DOHH2 (cell line): Measurements from ENCODE around the gene OR2A25.

Source experiments
- H3F3A ChIP-seq: fragments of 200-600 bp; sonication (generic), shearing (Covaris generic); 2 replicates; pipeline ENCODE4 v1.6.0; 2016; ENCODE audit warnings: antibody characterized with exemption, mild to moderate bottlenecking; ENCODE audit not compliant: control insufficient read depth, insufficient read depth
- H3K27ac ChIP-seq: fragments of 200-600 bp; sonication (generic); 2 replicates; pipeline ENCODE4 v1.5.1; 2014; ENCODE audit warnings: low read depth, mild to moderate bottlenecking, low read length, moderate library complexity
- H3K27me3 ChIP-seq: fragments of 200-600 bp; sonication (generic); 2 replicates; pipeline ENCODE4 v1.6.1; 2014; ENCODE audit warnings: mild to moderate bottlenecking, low read length, mixed read lengths; ENCODE audit not compliant: control insufficient read depth
- H3K36me3 ChIP-seq: fragments of 200-600 bp; sonication (generic); 2 replicates; pipeline ENCODE4 v1.6.1; 2014; ENCODE audit warnings: mild to moderate bottlenecking, low read length, moderate library complexity, mixed read lengths; ENCODE audit not compliant: control insufficient read depth
- H3K4me1 ChIP-seq: fragments of 200-600 bp; sonication (generic); 2 replicates; pipeline ENCODE4 v1.6.1; 2014; ENCODE audit warnings: mild to moderate bottlenecking, low read length, mixed read lengths; ENCODE audit not compliant: control insufficient read depth
- H3K4me2 ChIP-seq: fragments of 200-600 bp; sonication (generic); 2 replicates; pipeline ENCODE4 v1.6.0; 2014; ENCODE audit warnings: mild to moderate bottlenecking, low read length, moderate library complexity
- H3K4me3 ChIP-seq: fragments of 200-600 bp; sonication (generic); 2 replicates; pipeline ENCODE4 v1.5.1; 2014; ENCODE audit warnings: mild to moderate bottlenecking, low read length, mixed read lengths
- H3K79me2 ChIP-seq: fragments of 200-600 bp; sonication (generic); 2 replicates; pipeline ENCODE4 v1.6.1; 2014; ENCODE audit warnings: mild to moderate bottlenecking, low read length, mixed read lengths; ENCODE audit not compliant: control insufficient read depth
- H3K9me2 ChIP-seq: fragments of 200-600 bp; sonication (generic); replicated peaks from 2 replicates; pipeline ENCODE4 v1.6.1; 2014; ENCODE audit warnings: mild to moderate bottlenecking, low read length, mixed read lengths; ENCODE audit not compliant: control insufficient read depth
- H3K9me3 ChIP-seq: fragments of 200-600 bp; sonication (generic); 2 replicates; pipeline ENCODE4 v1.6.1; 2014; ENCODE audit warnings: antibody characterized with exemption, low read length, mixed read lengths; ENCODE audit not compliant: control insufficient read depth, insufficient read depth
- H4K20me1 ChIP-seq: fragments of 200-600 bp; sonication (generic); 2 replicates; pipeline ENCODE4 v1.6.0; 2014; ENCODE audit warnings: low read depth, mild to moderate bottlenecking, antibody characterized with exemption, low read length, moderate library complexity; ENCODE audit not compliant: control insufficient read depth, insufficient read depth
- EZH2phosphoT487 ChIP-seq: fragments of 200-600 bp; sonication (generic); IDR thresholded peaks from 2 replicates; pipeline ENCODE4 v1.6.1; 2017; ENCODE audit warnings: borderline replicate concordance, mild to moderate bottlenecking, antibody characterized with exemption, low read length, moderate library complexity, mixed read lengths
- TF ChIP-seq, protein P1 (sequence below): fragments of 200-600 bp; sonication (generic); IDR thresholded peaks from one replicate; pipeline ENCODE4 v1.5.1; 2014; ENCODE audit warnings: antibody characterized with exemption, mild to moderate bottlenecking, low read depth, low read length; ENCODE audit not compliant: poor library complexity, severe bottlenecking

OR2A25 gene

DNA sequence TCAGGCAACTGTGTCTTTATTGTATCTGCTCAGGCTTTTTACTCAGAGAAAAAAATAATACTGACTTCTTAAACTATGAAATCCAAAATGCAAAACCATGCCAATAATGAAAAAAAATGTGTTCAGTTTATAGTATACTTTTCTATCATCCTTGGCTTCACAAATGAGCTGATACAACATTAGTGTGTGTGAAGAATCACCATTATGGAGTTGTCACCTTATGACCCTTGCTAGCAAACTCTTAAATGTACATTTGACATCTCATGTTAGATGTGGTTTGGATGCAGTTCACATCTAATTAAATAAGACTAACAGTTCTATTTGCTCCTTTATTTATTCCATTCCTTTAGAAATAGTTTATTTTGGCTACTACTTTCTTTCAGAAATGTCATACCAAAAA, 35.6 kb downstream of the OR2A25 start:
- Histone ChIP-seq H3F3A (no peaks in the 10 kb centered on the region), H3K4me2 (no peak overlapping the region), H3K36me3 (no peaks in the 10 kb centered on the region), H3K4me1 (no peaks in the 10 kb centered on the region), H3K27me3 (no peaks in the 10 kb centered on the region), H3K27ac (no peak overlapping the region), H4K20me1 (no peaks in the 10 kb centered on the region), H3K9me3 (no peaks in the 10 kb centered on the region), H3K4me3 (no peak overlapping the region), H3K79me2 (no peaks in the 10 kb centered on the region), H3K9me2 (no peaks in the 10 kb centered on the region; the same call in 1 of the 2 replicates)
- no peak for TF ChIP-seq EZH2phosphoT487
- TF ChIP-seq, protein P1, sequence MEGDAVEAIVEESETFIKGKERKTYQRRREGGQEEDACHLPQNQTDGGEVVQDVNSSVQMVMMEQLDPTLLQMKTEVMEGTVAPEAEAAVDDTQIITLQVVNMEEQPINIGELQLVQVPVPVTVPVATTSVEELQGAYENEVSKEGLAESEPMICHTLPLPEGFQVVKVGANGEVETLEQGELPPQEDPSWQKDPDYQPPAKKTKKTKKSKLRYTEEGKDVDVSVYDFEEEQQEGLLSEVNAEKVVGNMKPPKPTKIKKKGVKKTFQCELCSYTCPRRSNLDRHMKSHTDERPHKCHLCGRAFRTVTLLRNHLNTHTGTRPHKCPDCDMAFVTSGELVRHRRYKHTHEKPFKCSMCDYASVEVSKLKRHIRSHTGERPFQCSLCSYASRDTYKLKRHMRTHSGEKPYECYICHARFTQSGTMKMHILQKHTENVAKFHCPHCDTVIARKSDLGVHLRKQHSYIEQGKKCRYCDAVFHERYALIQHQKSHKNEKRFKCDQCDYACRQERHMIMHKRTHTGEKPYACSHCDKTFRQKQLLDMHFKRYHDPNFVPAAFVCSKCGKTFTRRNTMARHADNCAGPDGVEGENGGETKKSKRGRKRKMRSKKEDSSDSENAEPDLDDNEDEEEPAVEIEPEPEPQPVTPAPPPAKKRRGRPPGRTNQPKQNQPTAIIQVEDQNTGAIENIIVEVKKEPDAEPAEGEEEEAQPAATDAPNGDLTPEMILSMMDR: no peak

DNA sequence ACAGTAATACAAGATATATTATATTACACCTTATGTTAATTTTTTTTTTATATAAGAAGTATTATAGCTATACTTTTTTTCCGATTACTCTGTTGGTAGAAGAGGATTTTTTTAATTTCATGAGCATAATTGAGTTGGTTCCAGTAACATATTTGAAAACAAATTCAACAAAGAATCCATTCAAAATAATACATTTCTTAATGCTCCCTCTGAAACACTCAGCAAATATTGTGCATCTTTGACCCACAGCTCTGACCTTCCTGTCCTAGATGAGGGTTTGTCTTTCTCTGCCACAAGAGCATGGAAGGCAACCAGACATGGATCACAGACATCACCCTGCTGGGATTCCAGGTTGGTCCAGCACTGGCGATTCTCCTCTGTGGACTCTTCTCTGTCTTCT, 39.7 kb downstream of the OR2A25 start, which contains the start of gene OR2A2:
Gene OR2A2, plus strand, starts transcription at position 301 of the 400 bp plus-strand sequence. Its CDS starts 0 bp downstream, at position 301.
- no peaks in the 10 kb centered on the region for H3K4me1 ChIP-seq
- H3K36me3 ChIP-seq: no peaks in the 10 kb centered on the region
- no peak for TF ChIP-seq EZH2phosphoT487
- TF ChIP-seq, protein P1: no peak
- H3F3A ChIP-seq: no peaks in the 10 kb centered on the region
- H3K4me2 ChIP-seq: no peak within 1 kb of the TSS
- no peaks in the 10 kb centered on the region for H3K9me2 ChIP-seq
- H3K79me2 ChIP-seq: no peaks in the 10 kb centered on the region
- H3K27ac ChIP-seq: no peak within 1 kb of the TSS
- H3K4me3 ChIP-seq: no peak within 1 kb of the TSS
- no peaks in the 10 kb centered on the region for H3K27me3 ChIP-seq
- no peaks in the 10 kb centered on the region for H3K9me3 ChIP-seq
- H4K20me1 ChIP-seq: no peaks in the 10 kb centered on the region

DNA sequence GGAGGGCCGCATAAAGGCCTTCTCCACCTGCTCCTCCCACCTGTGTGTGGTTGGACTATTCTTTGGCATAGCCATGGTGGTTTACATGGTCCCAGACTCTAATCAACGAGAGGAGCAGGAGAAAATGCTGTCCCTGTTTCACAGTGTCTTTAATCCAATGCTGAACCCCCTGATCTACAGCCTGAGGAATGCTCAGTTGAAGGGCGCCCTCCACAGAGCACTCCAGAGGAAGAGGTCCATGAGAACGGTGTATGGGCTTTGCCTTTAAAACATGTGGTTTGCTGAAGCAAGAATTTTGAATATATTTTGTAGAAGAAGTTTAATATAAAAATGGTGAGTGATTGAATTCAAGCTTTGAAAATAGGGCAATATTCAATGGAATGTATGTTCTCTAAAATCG, 40.7 kb downstream of the OR2A25 start:
- Histone ChIP-seq H3K9me2 (no peaks in the 10 kb centered on the region), H3K79me2 (no peaks in the 10 kb centered on the region), H3K27me3 (no peaks in the 10 kb centered on the region), H3K9me3 (no peaks in the 10 kb centered on the region), H3K36me3 (no peaks in the 10 kb centered on the region), H4K20me1 (no peaks in the 10 kb centered on the region), H3K4me3 (no peak overlapping the region), H3F3A (no peaks in the 10 kb centered on the region), H3K27ac (no peak overlapping the region), H3K4me1 (no peaks in the 10 kb centered on the region), H3K4me2 (no peak overlapping the region)
- TF ChIP-seq EZH2phosphoT487: no peak
- TF ChIP-seq, protein P1: no peak

DNA sequence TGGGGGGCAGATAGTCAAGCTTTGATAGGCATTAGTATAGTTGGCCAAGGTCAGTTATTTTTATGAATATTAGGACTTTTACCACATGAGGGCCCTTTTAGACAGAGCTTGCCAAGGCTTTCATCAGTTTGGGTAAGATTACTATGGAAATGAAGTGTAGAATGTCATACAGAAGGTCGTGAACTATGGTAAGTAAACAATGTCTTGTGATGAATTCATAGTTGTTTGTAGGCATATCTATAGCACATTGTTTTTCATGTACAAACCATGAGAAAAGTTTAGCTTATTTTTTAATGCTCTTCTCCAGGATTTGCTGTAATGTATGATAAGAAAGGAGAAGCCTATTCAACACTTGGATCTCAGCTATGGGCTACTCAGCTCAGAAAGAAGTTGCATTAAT, 44.0 kb downstream of the OR2A25 start:
- TF ChIP-seq EZH2phosphoT487: no peak
- TF ChIP-seq, protein P1: no peak
- Histone ChIP-seq H3K9me2 (no peaks in the 10 kb centered on the region), H3F3A (no peaks in the 10 kb centered on the region), H3K4me2 (no peak overlapping the region), H3K27me3 (no peaks in the 10 kb centered on the region), H3K4me1 (no peaks in the 10 kb centered on the region), H3K27ac (no peak overlapping the region), H3K36me3 (no peaks in the 10 kb centered on the region), H3K4me3 (no peak overlapping the region), H3K79me2 (no peaks in the 10 kb centered on the region), H4K20me1 (no peaks in the 10 kb centered on the region), H3K9me3 (no peaks in the 10 kb centered on the region)
